GM18858 (cell line): Measurements from ENCODE around the gene NCKAP5.

Experiments used
- ATAC-seq: cut with Tn5 transposase; IDR thresholded peaks from one replicate; pipeline ENCODE4 v1.9.1; 2021; ENCODE audit not compliant: unreplicated experiment

Gene NCKAP5

DNA sequence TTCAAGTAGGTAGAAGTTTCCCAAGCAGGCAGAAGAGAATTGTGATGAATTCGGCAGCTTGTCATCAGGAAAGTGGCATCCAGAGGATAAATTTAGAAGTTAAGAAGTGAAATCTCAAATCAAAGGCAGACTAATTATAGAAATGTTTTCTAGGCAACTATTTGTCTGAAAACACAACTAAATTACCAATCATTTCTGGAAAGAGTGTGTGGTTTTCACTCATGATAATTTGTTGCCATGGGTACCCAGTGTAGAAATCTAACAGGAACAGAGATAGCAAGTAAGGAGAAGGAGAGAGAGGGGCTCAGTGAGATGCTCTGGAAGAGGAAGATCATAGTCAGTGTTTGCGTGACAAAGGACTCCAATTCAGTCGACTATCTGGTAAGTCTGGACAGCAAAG lies 208.1 kb downstream of the NCKAP5 start:
- ATAC-seq, result no peak

DNA sequence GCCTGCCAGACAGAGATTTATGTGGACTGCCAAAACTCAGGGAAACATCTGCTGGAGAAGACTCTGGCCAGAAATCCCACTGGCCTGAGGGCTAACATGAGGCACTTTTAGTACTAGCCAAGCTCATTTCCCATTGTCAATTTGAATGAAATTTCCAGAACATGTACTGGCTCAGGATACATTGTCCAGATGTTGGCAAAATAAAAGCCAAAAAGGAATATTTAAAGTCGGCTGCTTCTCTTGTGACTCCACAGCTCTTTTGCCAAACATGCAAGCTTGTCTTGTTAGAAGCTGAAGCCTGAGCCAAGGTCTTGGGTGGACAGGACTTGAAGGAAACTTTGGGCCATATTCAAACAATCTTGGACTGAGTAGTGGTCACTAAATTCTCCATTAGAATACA lies 215.5 kb downstream of the NCKAP5 start:
- ATAC-seq, result no peak

DNA sequence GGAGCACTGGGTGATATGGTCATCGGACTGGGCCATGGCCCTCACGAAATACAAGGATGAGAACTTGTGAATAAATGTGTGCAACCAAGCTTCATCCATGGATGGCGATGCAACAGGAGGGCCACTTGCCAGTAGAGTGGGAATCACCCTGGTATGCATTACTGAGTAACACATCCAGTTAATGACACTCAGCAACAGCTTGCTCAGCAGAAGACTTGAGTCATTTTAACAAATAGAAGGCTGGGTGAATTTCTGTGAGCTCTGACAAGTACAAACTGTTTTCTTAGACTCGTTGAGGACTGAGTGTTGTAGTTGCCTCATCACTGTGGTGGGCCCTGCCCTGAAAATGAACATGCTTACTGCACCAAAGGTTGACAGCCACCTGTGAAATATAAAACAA lies 221.6 kb downstream of the NCKAP5 start:
- ATAC-seq, result no peak

DNA sequence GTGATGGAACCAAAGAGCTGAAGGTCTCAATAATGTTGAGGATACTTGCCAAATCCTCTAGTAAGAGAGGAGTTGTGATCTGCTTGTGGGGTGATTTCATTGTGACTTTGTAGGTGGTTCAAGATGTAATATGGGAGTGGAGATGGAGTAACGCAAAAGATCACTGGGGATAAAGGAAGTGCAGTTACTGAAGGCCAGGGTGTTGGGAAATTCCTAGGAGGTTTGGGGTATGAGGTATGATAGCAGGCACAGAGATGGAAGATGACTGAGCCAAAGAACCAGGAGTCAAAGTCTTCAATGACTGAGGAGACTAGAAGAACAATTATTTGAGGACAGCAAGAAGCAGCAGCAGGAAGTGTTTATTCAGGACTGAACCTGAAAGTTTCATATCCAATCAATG lies 222.6 kb downstream of the NCKAP5 start:
- ATAC-seq, result no peak

DNA sequence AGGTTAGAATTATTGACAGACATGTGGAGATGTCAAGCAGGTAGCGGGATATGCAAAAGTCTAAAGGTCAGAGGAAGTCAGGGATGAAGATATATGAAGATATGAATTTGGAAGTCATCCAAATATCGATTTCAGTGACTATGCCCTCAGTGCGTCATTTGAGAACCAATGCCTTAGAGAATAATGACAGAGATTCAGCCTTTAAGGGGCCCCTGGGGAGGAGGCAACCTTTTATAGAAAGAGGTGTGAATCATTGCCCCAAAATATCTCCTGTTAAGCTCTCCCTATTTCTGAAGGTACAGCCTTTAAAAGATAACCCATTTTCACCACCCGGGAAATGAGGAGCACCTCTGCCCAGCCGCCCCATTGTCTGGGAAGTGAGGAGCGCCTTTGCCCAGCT lies 223.4 kb downstream of the NCKAP5 start:
- ATAC-seq, result no peak

DNA sequence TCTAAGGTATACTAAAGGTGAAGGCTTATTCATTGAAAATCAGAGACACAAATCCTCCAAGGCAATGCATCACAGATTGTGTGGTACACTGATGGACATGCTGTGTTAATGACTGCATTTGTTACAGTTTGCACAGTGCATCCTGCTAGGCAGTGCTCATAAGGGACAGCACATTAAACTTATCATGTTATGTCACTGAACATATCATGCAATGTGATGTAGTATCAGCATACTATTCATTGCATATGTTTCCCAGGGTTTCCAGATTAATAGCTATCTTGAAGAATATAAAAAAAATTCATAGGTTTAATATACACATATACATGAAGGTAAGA lies 225.3 kb downstream of the NCKAP5 start:
- ATAC-seq, result no peak

DNA sequence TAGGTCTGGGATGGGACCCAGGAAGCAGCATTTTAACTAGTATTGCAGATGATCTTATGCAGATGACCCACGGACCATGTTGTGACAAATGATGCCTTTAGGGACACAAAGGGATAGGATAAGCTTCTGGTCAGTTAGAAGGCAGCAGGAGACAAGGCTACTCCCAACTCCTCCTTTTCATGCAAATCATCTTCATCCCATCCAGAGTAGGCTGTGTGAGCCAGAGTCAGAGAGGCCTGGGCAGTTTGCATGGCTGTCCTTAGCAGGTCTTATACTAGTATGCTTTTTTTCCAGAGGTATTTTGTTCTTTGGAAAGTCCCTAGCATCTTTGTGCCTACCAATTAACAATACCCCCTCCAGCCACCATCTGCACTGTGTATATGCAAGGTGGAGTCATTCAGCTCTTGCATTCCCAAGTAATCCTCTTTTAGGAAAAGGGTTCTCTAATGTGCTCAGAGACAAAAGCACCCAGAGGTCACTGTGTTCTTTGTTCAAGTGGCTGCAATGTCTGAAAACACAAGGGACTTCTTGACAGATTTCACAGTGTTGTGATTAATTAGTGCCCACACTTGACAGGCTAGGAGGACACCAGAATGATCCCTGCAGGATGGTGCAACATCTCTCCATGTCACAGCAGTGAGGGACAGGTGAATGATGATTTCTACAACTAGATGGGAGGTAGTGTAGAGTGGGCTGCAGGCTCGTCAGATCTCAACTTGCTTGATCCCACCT lies 225.8 kb downstream of the NCKAP5 start:
- ATAC-seq, result no peak

DNA sequence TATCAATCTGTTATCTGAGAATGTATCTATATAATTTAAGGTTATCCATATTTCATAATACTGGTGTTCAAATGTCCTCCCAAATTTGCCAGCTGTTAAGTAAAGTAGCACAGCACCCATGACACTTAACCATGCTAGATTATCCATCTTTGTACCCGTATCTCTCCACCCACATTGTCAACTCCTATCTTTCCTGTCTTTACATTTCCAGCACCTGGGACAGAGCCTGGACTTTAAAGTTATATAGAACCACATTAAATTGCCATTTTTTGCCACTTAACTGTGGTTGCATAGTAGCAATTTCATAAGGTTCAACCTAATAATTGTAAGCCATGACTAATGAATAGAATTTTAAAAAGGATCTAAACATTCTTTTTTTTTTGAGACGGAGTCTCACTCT lies 226.7 kb downstream of the NCKAP5 start:
- ATAC-seq, result no peak

DNA sequence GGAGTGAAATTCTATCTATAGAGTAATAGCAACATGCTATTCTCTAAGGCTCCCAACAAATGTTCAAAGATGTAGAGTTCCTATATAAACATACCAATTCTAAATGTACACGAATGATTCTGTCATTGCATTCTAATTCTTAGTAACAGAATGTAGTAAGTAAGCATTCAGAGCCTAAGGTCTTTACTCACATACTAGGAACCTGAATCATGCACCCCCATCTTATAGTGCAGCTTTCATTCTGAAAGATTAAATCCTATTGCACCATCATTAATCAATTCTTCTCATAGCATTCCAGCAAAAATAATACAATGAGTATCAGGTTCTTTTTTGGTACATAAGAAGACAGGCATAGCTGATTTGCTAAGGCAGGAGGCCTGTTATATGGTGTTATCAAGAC lies 230.0 kb downstream of the NCKAP5 start:
- no peak for ATAC-seq

DNA sequence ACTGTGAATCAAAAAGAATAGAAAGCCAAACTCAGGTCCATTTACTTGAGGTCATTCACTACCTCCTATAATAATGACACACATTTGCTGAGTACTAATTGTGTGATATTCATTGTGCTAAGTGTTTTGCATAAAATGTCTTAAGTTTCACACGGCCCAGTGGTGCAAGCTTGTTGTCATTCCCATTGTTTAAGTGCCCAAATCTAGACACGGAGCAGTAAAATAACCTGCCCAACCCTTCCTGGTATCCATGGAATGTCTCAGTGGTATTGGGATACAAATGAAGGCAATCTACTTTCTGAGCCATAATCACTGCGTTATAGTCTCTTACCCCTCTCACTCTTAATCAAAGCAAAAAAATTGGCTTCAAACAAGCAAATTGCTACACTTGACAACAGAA lies 233.3 kb downstream of the NCKAP5 start:
- no peak for ATAC-seq

DNA sequence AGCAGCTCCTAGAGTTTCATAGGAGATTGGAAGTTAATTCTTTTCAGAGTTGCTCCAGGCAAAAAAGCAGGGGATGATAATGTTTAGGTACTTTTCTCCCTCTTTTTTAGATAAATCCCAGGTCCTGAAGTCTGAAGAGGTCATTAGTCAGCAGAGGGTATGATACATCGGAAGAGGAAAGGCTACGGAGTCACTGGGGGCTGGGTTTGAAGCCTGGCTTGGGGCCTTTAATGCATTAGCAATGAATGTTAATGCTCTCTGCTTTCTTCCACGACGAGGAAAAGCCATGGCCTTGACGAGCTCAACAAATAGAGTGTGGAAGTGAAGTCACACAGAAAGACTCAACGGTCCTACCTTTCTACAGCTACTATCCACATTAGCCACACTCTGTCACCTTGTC lies 235.1 kb downstream of the NCKAP5 start:
- ATAC-seq, result no peak

DNA sequence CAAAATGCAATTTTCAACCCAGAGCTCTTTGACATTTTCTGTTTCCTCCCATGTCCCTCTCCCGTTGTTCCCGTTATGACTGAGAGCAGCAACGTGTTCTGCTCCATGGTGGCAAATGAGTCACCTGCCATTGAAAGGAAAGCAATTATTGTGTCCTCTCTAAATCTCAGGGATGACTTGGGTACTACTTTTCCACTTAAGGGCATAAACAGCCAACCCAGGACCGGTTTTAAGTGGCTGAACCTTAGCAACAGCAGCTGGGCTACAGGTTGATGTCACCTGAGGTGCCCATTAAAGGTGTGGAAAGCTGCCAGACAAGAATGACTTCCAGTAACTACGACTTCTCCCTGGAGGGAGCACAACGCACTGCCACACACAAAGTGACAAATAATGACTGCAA lies 236.8 kb downstream of the NCKAP5 start:
- ATAC-seq, result no peak

DNA sequence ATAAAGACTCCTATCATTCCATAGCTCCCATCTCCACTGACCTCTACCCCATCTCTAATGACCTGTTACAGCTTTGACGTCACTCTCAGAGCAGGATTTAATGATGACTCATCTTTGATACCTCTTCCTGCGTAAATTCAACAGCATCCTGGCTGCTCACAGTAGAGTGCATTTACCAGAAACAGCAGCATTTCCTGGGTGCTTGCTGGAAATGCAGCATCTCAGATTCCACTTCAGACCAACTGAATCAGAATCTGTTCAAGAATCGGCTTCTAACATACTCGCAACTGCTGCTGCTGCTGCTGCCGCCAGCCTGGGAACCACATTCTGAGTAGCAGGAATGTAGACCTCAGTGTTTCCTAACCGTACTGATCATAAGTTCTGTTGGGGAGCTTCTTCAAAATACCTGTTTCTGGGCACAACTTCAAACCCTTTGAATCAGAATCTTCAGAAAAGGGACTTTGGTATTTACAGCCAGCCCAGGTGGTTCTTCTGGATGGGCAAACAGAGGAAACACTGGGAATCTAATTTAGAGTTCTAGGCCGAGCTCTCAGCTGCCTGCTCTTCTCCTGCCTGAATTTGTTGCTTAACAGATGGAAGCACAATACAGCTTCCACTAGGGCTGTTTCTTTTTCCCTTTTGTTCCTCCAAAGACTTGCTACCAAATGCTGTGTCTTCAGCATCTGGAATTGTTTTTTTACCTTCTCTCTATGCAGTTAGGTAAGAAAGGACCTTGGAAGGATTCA lies 241.4 kb downstream of the NCKAP5 start:
- no peak for ATAC-seq

DNA sequence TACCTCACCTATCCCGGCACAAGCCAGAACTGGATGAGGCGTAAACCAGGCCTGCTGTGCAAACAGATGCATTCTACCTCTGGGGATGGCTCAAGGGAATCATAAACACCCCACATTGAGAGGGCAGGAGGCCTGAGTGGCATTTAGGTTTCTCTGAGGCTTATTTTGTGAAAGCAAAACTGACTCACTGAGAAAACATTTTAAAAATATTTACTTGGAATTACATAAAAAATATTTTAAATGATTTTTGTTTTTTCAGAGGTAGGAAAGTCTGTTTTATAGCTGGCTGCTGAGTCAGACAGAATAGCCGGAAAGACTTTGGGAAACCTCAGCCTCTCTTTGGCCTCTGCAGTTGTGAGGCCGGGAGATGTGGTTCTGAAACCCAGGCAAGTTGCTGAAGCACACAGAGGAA lies 244.1 kb downstream of the NCKAP5 start:
- ATAC-seq, result no peak

DNA sequence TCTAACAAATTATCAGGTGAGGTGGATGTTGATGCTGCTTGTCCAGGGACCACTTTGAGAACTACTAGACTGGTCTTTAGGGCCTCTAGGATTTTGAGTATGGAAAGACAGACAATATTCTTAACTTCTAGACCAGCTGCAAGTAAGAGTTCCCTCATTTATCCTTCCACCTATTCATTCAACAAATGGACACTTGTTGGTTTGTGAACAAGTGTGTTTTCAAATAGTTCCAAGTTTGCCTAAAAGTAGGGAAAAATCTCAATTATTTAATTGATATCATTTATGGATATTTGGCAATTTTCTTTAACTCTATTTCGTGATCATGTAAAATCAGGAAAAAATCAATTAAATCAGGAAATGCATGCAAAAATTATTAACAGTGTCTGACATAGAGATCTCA lies 245.4 kb downstream of the NCKAP5 start:
- no peak for ATAC-seq

DNA sequence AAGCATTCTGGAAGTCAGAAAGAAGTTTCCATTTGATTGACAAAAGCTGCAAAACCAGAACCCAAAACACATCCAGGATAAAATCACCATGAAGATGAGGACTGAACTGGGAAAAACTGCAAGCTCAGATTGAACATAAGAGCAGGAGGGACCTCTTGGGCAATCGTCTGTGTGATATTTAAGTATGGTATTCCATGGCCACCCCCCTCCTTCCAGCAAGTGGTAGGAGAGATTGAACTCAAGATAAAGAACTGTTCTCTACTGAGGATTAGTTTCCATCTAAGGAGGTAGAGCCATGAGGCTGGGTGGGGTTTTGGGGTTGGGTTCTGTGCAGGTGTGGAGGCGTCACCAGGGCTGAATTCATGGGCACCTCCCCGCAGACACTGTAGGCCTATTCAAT lies 251.1 kb downstream of the NCKAP5 start:
- ATAC-seq, result no peak

DNA sequence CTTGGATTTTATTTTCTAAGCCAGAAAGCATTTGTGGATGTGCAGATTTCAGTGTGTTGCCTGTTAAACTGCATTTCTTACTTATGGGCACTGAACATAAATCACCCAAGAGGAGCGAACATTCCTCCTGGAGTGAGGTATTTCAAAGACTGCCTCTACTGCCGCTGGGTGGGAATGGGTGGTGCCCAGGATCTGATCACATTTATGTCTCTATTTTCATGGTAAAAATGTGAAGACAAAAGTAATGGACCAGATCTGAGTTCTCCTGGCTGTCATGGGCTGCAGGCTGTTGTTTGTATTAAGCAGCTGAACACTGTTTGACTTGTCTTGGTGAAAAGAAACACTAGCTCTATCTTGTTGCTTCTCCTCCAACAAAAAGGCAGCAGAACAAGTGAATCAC lies 251.7 kb downstream of the NCKAP5 start:
- no peak for ATAC-seq

DNA sequence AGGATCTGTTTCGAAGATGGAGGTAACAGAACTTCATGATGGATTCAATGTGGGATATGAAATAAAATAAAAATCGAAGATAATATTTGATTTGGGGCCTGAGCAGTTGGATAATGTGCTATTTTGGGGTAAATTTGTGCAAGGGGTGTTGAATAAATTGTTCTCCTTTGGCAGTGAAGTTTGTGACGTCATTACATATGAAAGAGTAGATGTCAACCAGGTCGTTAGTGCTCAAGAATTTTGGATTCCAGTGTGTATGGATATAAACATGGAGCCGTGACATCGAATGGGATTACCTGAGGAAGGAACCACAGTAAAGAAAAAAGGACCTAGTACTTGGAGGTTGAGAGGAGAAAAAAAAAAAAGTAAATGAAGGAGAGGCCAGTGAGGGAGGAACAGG lies 253.0 kb downstream of the NCKAP5 start:
- ATAC-seq, result no peak

DNA sequence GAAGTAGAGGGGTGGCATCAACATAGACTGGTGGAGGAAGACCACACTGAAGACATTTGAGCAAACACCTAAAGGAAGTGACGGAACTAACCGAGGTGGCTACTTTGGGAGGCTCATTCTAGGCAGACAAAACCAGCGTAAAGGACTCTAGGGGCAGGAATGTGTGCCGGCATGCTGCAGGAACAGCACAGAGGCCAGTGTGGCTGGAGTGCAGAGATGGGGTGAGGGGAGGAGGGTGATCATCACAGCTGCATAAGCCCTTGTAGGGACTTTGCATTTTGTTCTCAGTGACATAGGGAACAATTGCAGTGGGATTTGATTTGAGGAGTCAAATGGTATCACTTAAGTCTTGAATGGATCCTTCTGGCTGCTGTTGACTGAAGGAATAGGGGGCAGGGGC lies 253.5 kb downstream of the NCKAP5 start:
- ATAC-seq, result no peak

DNA sequence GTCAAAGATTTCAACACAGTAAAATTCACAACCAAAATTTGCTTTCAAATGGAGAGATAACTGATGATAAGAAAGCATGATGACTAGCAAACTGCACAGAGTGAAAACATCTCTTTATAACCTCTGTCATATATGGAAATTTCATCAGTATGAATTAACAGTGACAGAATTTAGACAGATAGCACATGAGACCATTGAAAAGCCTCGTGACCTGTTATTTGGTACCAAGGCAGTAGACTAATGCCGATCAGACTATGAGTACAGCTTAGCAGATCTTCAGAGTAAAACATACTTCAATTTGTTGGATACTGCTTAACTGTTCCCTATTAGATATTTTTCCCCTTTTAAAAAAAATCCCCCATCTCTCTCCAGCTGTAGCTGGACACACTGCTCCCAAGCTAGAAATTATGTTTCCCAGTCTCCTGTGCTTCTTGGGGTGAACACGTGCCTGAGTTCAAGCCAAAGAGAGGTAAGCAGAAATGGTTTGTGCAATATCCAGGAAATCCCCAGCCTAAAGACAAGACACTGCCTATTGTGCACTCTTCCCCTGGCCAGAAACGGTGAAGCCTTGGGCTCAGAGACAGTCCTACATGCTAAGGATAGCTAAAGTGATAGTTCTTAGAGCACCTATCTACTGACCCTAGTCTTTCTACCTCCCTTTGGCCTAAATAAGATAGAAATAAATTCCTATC lies 256.1 kb downstream of the NCKAP5 start:
- no peak for ATAC-seq

DNA sequence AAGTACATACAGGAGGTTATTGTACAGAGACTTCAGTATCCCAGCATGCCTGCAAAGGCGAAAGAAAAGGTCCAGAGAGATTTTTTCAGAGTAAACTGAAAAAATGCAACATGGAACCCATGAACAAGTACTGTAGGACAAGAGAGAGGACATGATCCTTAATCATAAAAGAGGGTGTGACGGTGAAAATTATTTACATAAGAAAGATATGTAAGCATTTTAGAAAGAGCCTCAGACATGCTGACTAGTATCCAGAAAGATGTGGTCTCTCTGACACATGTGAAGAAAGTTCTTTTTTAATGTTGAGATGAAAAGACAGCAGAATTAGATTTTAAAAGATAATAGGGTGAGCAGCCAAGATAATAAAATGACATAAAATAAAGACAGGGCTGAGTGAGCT lies 262.0 kb downstream of the NCKAP5 start:
- no peak for ATAC-seq

DNA sequence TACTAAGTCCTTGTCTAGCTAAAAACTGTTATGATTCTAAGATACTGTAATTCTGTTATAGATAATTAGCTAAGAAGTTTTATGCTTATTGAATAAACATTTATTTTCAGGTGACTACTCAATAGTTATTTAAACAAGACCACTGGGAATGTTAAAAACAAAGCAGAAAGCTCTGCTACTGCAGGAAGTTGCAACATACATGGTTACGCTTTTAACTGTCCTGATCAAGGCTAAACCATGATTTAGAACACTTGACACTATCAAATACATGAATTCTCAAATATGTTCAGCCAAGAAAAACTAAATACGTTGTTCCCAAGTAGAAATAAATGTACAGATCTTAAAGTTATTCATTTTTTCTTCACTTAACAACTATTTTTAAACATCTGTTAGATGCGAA lies 263.9 kb downstream of the NCKAP5 start:
- no peak for ATAC-seq
